Progenitor cell of endocrine pancreas (in vitro differentiated cells): ENCODE results near the gene TAP2. TPM values are rescaled to one million over a fixed set of nuclear protein-coding genes. Genes with fewer than 3 reads are reported as not detected.

ENCODE experiments used
- DNase-seq: peaks from one replicate; pipeline ENCODE4 v3.0.0; 2021; ENCODE audit warnings: low spot score; ENCODE audit not compliant: unreplicated experiment
- H3K27ac Mint-ChIP-seq: 2 replicates; pipeline ENCODE4 v1.8.0; 2021; ENCODE audit warnings: mild to moderate bottlenecking, moderate library complexity, mixed read lengths
- H3K27me3 Mint-ChIP-seq: 2 replicates; pipeline ENCODE4 v1.8.0; 2021; ENCODE audit warnings: mixed read lengths
- H3K36me3 Mint-ChIP-seq: 2 replicates; pipeline ENCODE4 v1.8.0; 2022; ENCODE audit warnings: mixed read lengths; ENCODE audit not compliant: insufficient read depth
- H3K4me1 Mint-ChIP-seq: 2 replicates; pipeline ENCODE4 v1.8.0; 2021; ENCODE audit warnings: low read depth, mixed read lengths
- H3K4me3 Mint-ChIP-seq: 2 replicates; pipeline ENCODE4 v1.8.0; 2021; ENCODE audit warnings: low read depth, mild to moderate bottlenecking, moderate library complexity, mixed read lengths
- H3K9me3 Mint-ChIP-seq: 2 replicates; pipeline ENCODE4 v1.8.0; 2021; ENCODE audit warnings: low read depth, mixed read lengths
- CTCF ChIP-seq: fragments of 200-600 bp; sonication (generic); IDR thresholded peaks from one replicate; pipeline ENCODE4 v1.5.0; 2021; ENCODE audit warnings: antibody characterized with exemption, mild to moderate bottlenecking; ENCODE audit not compliant: unreplicated experiment
- long read RNA-seq: library from polyadenylated mRNA; unstranded; transcript quantifications from one replicate; pipeline ENCODE4 v2.0.0, GENCODE V29; 2020
- total RNA-seq: library from RNA; stranded (reverse); gene quantifications from 2 replicates; pipeline ENCODE4 v1.2.1, GENCODE V29; 2021

The TAP2 gene
- 2.0 and 5.1 TPM in 2 replicates for total RNA-seq
- long read RNA-seq = 0 reads

- no peaks in the 10 kb centered on the region for H3K9me3 Mint-ChIP-seq
- peak; percentile 95 for TF ChIP-seq CTCF
- H3K4me1 Mint-ChIP-seq = peaks cover 10% of the 10 kb centered on the region
- DNase-seq = peak; percentile 97
- peak within 1 kb of the TSS; percentile 84 for H3K4me3 Mint-ChIP-seq
- peak within 1 kb of the TSS; percentile 78 for H3K27ac Mint-ChIP-seq
- peaks cover 71% of the 10 kb centered on the region for H3K27me3 Mint-ChIP-seq
- no peaks in the 10 kb centered on the region for H3K36me3 Mint-ChIP-seq
These were observed at the start of gene TAP2 for GRCh38 chr6:32838114-32838958. TAP2 (minus strand) TSS chr6:32838739; CDS start chr6:32838233, 506 bp downstream.

GRCh38 chr6:32887616-32888015 is 49.1 kb upstream of the TAP2 start:
- Mint-ChIP-seq H3K27me3 (peaks cover 61% of the 10 kb centered on the region), H3K4me3 (no peak overlapping the region), H3K36me3 (no peaks in the 10 kb centered on the region), H3K9me3 (no peaks in the 10 kb centered on the region), H3K4me1 (no peaks in the 10 kb centered on the region), H3K27ac (no peak overlapping the region)
- no peak for DNase-seq
- TF ChIP-seq CTCF = no peak

- H3K4me1 Mint-ChIP-seq = no peaks in the 10 kb centered on the region
- no peaks in the 10 kb centered on the region for H3K9me3 Mint-ChIP-seq
- no peak for TF ChIP-seq CTCF
- peaks cover 61% of the 10 kb centered on the region for H3K27me3 Mint-ChIP-seq
- no peak overlapping the region for H3K27ac Mint-ChIP-seq
- no peaks in the 10 kb centered on the region for H3K36me3 Mint-ChIP-seq
- DNase-seq = no peak
- H3K4me3 Mint-ChIP-seq = no peak overlapping the region
These were observed 48.3 kb upstream of the TAP2 start for GRCh38 chr6:32886681-32887383.

- DNase-seq = no peak
- Mint-ChIP-seq H3K27me3 (peaks cover 63% of the 10 kb centered on the region), H3K27ac (no peak overlapping the region), H3K36me3 (no peaks in the 10 kb centered on the region), H3K9me3 (no peaks in the 10 kb centered on the region), H3K4me3 (no peak overlapping the region), H3K4me1 (no peaks in the 10 kb centered on the region)
- peak; percentile 72 for TF ChIP-seq CTCF
These were observed 47.3 kb upstream of the TAP2 start for GRCh38 chr6:32885698-32886286.

- H3K4me1 Mint-ChIP-seq = no peaks in the 10 kb centered on the region
- TF ChIP-seq CTCF = no peak
- H3K4me3 Mint-ChIP-seq = no peak overlapping the region
- DNase-seq = no peak
- H3K36me3 Mint-ChIP-seq = no peaks in the 10 kb centered on the region
- H3K27me3 Mint-ChIP-seq = peaks cover 62% of the 10 kb centered on the region
- no peaks in the 10 kb centered on the region for H3K9me3 Mint-ChIP-seq
- H3K27ac Mint-ChIP-seq = no peak overlapping the region
These were observed 45.2 kb upstream of the TAP2 start for GRCh38 chr6:32883789-32884188.
